Thyroid gland (tissue), 4 donors: ENCODE measurements around the gene NR6A1. TPM values are rescaled to one million over a fixed set of nuclear protein-coding genes. Genes with fewer than 3 reads are reported as not detected.
A peak's percentile ranks its signal among the peaks of the same experiment; 100 is the strongest.

Experiments
- DNase-seq, 2 donors: peaks; one replicate each; pipeline ENCODE4 v3.0.0-alpha.2; 2019
- H3K27ac ChIP-seq, 3 donors: fragments of 200-600 bp; sonication (generic); 1 replicate in 2 of 3; 2 replicates in 1 of 3; pipeline ENCODE4 v1.5.1; 2016 to 2019; ENCODE audit warnings: mild to moderate bottlenecking in 1 of 3, moderate library complexity in 1 of 3
- H3K27me3 ChIP-seq: fragments of 200-600 bp; sonication (generic); one replicate; pipeline ENCODE4 v1.5.1; 2019
- H3K36me3 ChIP-seq, 2 donors: fragments of 200-600 bp; sonication (generic); one replicate each; pipeline ENCODE4 v1.5.1; 2016 to 2019
- H3K4me1 ChIP-seq, 2 donors: fragments of 200-600 bp; sonication (generic); one replicate each; pipeline ENCODE4 v1.5.1; 2017 to 2019
- H3K4me3 ChIP-seq, 3 donors: fragments of 200-600 bp; sonication (generic); replicated peaks in 1 of 3; 1 replicate in 2 of 3; 2 replicates in 1 of 3; pipeline ENCODE4 v1.5.1; 2016; ENCODE audit warnings: mild to moderate bottlenecking in 1 of 3
- H3K9me3 ChIP-seq: fragments of 200-600 bp; sonication (generic); one replicate; pipeline ENCODE4 v1.5.1; 2017
- POLR2A ChIP-seq, 2 donors: fragments of 450-650 bp; IDR thresholded peaks; one replicate each; pipeline ENCODE4 v1.6.1; 2017; ENCODE audit warnings: antibody characterized with exemption in 2 of 2, mild to moderate bottlenecking in 2 of 2, moderate library complexity in 1 of 2
- WGBS, 2 donors: methylation state at CpG; one replicate each; pipeline ENCODE4 v1.1.5; 2017; 5-methylcytosine and 5-hydroxymethylcytosine counted together
- intact Hi-C: fragments of 100-400 bp; cut with DNase I; formaldehyde crosslinking; loops from one replicate; pipeline ENCODE4 v1.15.1; 2023
- total RNA-seq, 4 donors: library from RNA; depleted of rRNA; stranded (reverse); fragments of >200 nt; gene quantifications; one replicate each; pipeline ENCODE4 v1.2.3, GENCODE V29; 2016
- TF ChIP-seq, protein P1 (sequence below), 6 experiments: fragments of 200-600 bp in 3 of 6; fragments of 450-650 bp in 3 of 6; sonication (generic) in 3 of 6; IDR thresholded peaks; one replicate each; pipeline ENCODE4 v1.5.1; 2016 to 2019; ENCODE audit warnings: antibody characterized with exemption in 6 of 6, mild to moderate bottlenecking in 2 of 6, inconsistent platforms in 1 of 6, moderate library complexity in 1 of 6

NR6A1 gene
- total RNA-seq, 4 donors from 2014 or later: 15.3 to 25.0 (median 19.3) TPM

DNA sequence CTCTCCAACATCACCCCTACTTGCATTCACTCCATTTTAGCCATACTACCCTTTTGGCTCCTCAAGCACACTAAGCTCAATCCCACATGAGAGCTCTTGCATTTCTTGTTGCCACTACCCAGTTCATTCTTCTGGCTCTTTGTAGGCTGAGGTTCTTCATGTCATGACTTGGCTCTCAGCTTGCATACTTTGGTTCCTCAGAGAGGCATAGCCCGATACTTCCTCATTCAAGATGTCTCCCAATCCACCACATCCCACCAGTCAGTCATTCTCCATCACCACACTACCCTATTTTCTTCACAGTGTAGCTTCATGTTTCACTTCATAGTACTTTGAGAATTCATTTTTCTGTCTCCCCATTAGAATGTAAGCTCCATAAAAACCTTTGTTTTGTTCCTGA lies 116.7 kb downstream of the NR6A1 start:
- no peaks in the 10 kb centered on the region for H3K36me3 ChIP-seq
- H3K4me3 ChIP-seq: no peak overlapping the region
- H3K27me3 ChIP-seq: no peaks in the 10 kb centered on the region
- TF ChIP-seq, protein P1, sequence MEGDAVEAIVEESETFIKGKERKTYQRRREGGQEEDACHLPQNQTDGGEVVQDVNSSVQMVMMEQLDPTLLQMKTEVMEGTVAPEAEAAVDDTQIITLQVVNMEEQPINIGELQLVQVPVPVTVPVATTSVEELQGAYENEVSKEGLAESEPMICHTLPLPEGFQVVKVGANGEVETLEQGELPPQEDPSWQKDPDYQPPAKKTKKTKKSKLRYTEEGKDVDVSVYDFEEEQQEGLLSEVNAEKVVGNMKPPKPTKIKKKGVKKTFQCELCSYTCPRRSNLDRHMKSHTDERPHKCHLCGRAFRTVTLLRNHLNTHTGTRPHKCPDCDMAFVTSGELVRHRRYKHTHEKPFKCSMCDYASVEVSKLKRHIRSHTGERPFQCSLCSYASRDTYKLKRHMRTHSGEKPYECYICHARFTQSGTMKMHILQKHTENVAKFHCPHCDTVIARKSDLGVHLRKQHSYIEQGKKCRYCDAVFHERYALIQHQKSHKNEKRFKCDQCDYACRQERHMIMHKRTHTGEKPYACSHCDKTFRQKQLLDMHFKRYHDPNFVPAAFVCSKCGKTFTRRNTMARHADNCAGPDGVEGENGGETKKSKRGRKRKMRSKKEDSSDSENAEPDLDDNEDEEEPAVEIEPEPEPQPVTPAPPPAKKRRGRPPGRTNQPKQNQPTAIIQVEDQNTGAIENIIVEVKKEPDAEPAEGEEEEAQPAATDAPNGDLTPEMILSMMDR (IDR thresholded peaks at IDR 0.05): no peak
- TF ChIP-seq POLR2A (IDR thresholded peaks at IDR 0.05): no peak
- H3K4me1 ChIP-seq: peaks cover 20 to 35% of the 10 kb centered on the region in 2 donors
- DNase-seq: no peak
- intact Hi-C loops: no loop called here
- WGBS, 2 donors: 78 to 93% methylated on average over 1 of the region's 1 CpG
- H3K27ac ChIP-seq: no peak overlapping the region
- no peaks in the 10 kb centered on the region for H3K9me3 ChIP-seq

- no peaks in the 10 kb centered on the region for H3K36me3 ChIP-seq
- H3K9me3 ChIP-seq: no peaks in the 10 kb centered on the region
- no peak overlapping the region for H3K4me3 ChIP-seq
- peaks cover 18 to 33% of the 10 kb centered on the region in 2 donors for H3K4me1 ChIP-seq
- no peak for TF ChIP-seq POLR2A (IDR thresholded peaks at IDR 0.05)
- TF ChIP-seq, protein P1 (IDR thresholded peaks at IDR 0.05): no peak
- WGBS, 2 donors: 65 to 79% methylated on average over 3 of the region's 3 CpGs
- intact Hi-C loops: no loop called here
- H3K27me3 ChIP-seq: no peaks in the 10 kb centered on the region
- H3K27ac ChIP-seq: peak overlapping the region; percentile 14 to 56 (median 20)
- peak; percentile 35 to 48 for DNase-seq
Observed at GRCh38 chr9:124652615-124653393, 118.3 kb downstream of the NR6A1 start.

- H3K36me3 ChIP-seq: no peaks in the 10 kb centered on the region
- 83 to 88% methylated on average over 1 of the region's 1 CpG for WGBS, 2 donors
- peak overlapping the region; percentile 14 to 56 (median 20) for H3K27ac ChIP-seq
- TF ChIP-seq POLR2A (IDR thresholded peaks at IDR 0.05): no peak
- TF ChIP-seq, protein P1 (IDR thresholded peaks at IDR 0.05): no peak
- H3K4me3 ChIP-seq: no peak overlapping the region
- intact Hi-C loops: no loop called here
- H3K9me3 ChIP-seq: no peaks in the 10 kb centered on the region
- DNase-seq: no peak
- H3K4me1 ChIP-seq: peaks cover 14 to 27% of the 10 kb centered on the region in 2 donors
- no peaks in the 10 kb centered on the region for H3K27me3 ChIP-seq
Observed at GRCh38 chr9:124652203-124652602, 118.9 kb downstream of the NR6A1 start.

DNA sequence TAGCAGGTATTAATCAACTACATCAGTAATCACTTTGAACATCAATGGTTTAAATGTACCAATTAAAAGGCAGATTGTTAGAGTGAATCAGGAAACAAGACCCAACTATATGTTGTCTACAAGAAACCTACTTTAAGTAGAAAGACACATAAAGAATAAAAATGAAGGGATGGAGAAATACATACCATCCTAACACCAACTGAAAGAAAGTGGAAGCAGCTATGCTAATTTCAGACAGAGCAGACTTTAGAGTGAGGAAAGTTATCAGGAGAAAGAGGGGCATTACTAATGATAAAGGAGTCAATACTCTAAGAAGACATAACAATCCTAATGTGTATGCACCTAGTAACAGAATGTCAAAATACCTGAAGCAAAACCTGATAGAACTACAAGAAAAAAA lies 125.8 kb downstream of the NR6A1 start:
- H3K27ac ChIP-seq: no peak overlapping the region
- H3K4me1 ChIP-seq: peaks cover 0 to 4% of the 10 kb centered on the region in 2 donors
- intact Hi-C loops: no loop called here
- no peaks in the 10 kb centered on the region for H3K9me3 ChIP-seq
- no peak for DNase-seq
- TF ChIP-seq POLR2A (IDR thresholded peaks at IDR 0.05): no peak
- TF ChIP-seq, protein P1 (IDR thresholded peaks at IDR 0.05): no peak
- H3K27me3 ChIP-seq: no peaks in the 10 kb centered on the region
- H3K36me3 ChIP-seq: no peaks in the 10 kb centered on the region
- no peak overlapping the region for H3K4me3 ChIP-seq

GRCh38 chr9:124639637-124640036 lies 131.5 kb downstream of the NR6A1 start:
- no peak for TF ChIP-seq POLR2A (IDR thresholded peaks at IDR 0.05)
- TF ChIP-seq, protein P1 (IDR thresholded peaks at IDR 0.05): no peak
- Histone ChIP-seq H3K4me1 (peaks cover 3 to 9% of the 10 kb centered on the region in 2 donors), H3K9me3 (no peaks in the 10 kb centered on the region), H3K27me3 (no peaks in the 10 kb centered on the region), H3K27ac (no peak overlapping the region), H3K4me3 (no peak overlapping the region), H3K36me3 (no peaks in the 10 kb centered on the region)
- intact Hi-C loops: no loop called here
- DNase-seq: no peak
